SU-DHL-6 (cell line): Measurements from ENCODE around the gene INAVA.

Experiments
- H2AFZ ChIP-seq: fragments of 200-600 bp; sonication (generic); 2 replicates; pipeline ENCODE4 v1.6.1; 2014; ENCODE audit warnings: low read depth, mild to moderate bottlenecking, moderate library complexity, mixed read lengths, antibody characterized with exemption, low read length; ENCODE audit not compliant: severe bottlenecking
- H3F3A ChIP-seq: fragments of 200-600 bp; shearing (Covaris generic); 2 replicates; pipeline ENCODE4 v1.6.0; 2016; ENCODE audit warnings: antibody characterized with exemption, mild to moderate bottlenecking; ENCODE audit not compliant: insufficient read depth
- H3K27ac ChIP-seq: fragments of 200-600 bp; sonication (generic); 2 replicates; pipeline ENCODE4 v1.5.1; 2016; ENCODE audit warnings: low read depth, mild to moderate bottlenecking, low read length, moderate library complexity, mixed read lengths
- H3K27me3 ChIP-seq: fragments of 200-600 bp; sonication (generic), shearing (Covaris generic); 2 replicates; pipeline ENCODE4 v1.6.0; 2014; ENCODE audit warnings: mild to moderate bottlenecking, low read length
- H3K36me3 ChIP-seq: fragments of 200-600 bp; sonication (generic); 2 replicates; pipeline ENCODE4 v1.6.1; 2014; ENCODE audit warnings: mild to moderate bottlenecking, low read length, mixed read lengths
- H3K4me2 ChIP-seq: fragments of 300-600, 200-600 bp; shearing (Covaris generic), sonication (generic); 2 replicates; pipeline ENCODE4 v1.6.0; 2014; ENCODE audit warnings: low read length, low read depth, mild to moderate bottlenecking; ENCODE audit not compliant: poor library complexity, severe bottlenecking
- H3K4me3 ChIP-seq: fragments of 200-600 bp; sonication (generic); 2 replicates; pipeline ENCODE4 v1.5.1; 2014; ENCODE audit warnings: antibody characterized with exemption, low read length, mild to moderate bottlenecking, mixed read lengths; ENCODE audit not compliant: insufficient read depth, poor library complexity, severe bottlenecking
- H3K79me2 ChIP-seq: fragments of 200-600 bp; sonication (generic); 2 replicates; pipeline ENCODE4 v1.6.1; 2014; ENCODE audit warnings: mild to moderate bottlenecking, low read length, moderate library complexity; ENCODE audit not compliant: insufficient read depth
- H3K9ac ChIP-seq: fragments of 200-600 bp; sonication (generic); 2 replicates; pipeline ENCODE4 v1.7.0; 2014; ENCODE audit warnings: mild to moderate bottlenecking, low read length
- H3K9me2 ChIP-seq: fragments of 200-600 bp; sonication (generic); replicated peaks from 2 replicates; pipeline ENCODE4 v1.6.1; 2014; ENCODE audit warnings: low read length; ENCODE audit not compliant: insufficient read depth
- H3K9me3 ChIP-seq: fragments of 200-600 bp; sonication (generic); 2 replicates; pipeline ENCODE4 v1.6.1; 2014; ENCODE audit warnings: low read length, mixed read lengths; ENCODE audit not compliant: insufficient read depth
- H4K20me1 ChIP-seq: fragments of 200-600 bp; sonication (generic); 2 replicates; pipeline ENCODE4 v1.6.1; 2014; ENCODE audit warnings: low read depth, mild to moderate bottlenecking, antibody characterized with exemption, low read length, moderate library complexity, mixed read lengths
- CTCF ChIP-seq: fragments of 200-600 bp; sonication (generic); IDR thresholded peaks from one replicate; pipeline ENCODE4 v1.5.1; 2017; ENCODE audit warnings: antibody characterized with exemption, mild to moderate bottlenecking, low read length, moderate library complexity; ENCODE audit not compliant: insufficient read depth, poor library complexity, severe bottlenecking
- EZH2phosphoT487 ChIP-seq: fragments of 200-600 bp; sonication (generic), shearing (Covaris generic); conservative IDR thresholded peaks from 2 replicates; pipeline ENCODE4 v1.6.1; 2018; ENCODE audit warnings: mild to moderate bottlenecking, antibody characterized with exemption, low read length, moderate library complexity, mixed read lengths

INAVA gene

GRCh38 chr1:200849430-200849829, 45.3 kb upstream of the INAVA start:
- H3K9ac ChIP-seq = no peak overlapping the region
- H3K27ac ChIP-seq = no peak overlapping the region
- H2AFZ ChIP-seq = no peak overlapping the region
- peaks cover under 1% of the 10 kb centered on the region; the same call in 1 of the 2 replicates for H3K36me3 ChIP-seq
- no peak for TF ChIP-seq EZH2phosphoT487
- no peak for TF ChIP-seq CTCF
- H3K9me2 ChIP-seq = no peaks in the 10 kb centered on the region
- no peaks in the 10 kb centered on the region for H4K20me1 ChIP-seq
- H3K9me3 ChIP-seq = no peaks in the 10 kb centered on the region
- H3K4me3 ChIP-seq = no peak overlapping the region
- no peaks in the 10 kb centered on the region for H3K27me3 ChIP-seq
- H3F3A ChIP-seq = no peaks in the 10 kb centered on the region
- no peak overlapping the region for H3K4me2 ChIP-seq
- no peaks in the 10 kb centered on the region for H3K79me2 ChIP-seq

- Histone ChIP-seq H2AFZ (no peak overlapping the region), H3K36me3 (peaks cover 6% of the 10 kb centered on the region; the same call in 1 of the 2 replicates), H3K4me3 (no peak overlapping the region), H3K4me2 (no peak overlapping the region), H3K9me2 (no peaks in the 10 kb centered on the region), H3F3A (0 out of 2 replicates have a peak, but pooled peaks cover 3% of the 10 kb centered on the region), H4K20me1 (no peaks in the 10 kb centered on the region), H3K27me3 (no peaks in the 10 kb centered on the region), H3K27ac (no peak overlapping the region), H3K9ac (no peak overlapping the region), H3K9me3 (no peaks in the 10 kb centered on the region), H3K79me2 (no peaks in the 10 kb centered on the region)
- TF ChIP-seq CTCF (no peak), EZH2phosphoT487 (no peak)
Observed at GRCh38 chr1:200850554-200850953, 44.1 kb upstream of the INAVA start.

GRCh38 chr1:200856716-200857357, 37.9 kb upstream of the INAVA start:
- TF ChIP-seq EZH2phosphoT487 = no peak
- no peak for TF ChIP-seq CTCF
- no peak overlapping the region for H3K27ac ChIP-seq
- peaks cover 14% of the 10 kb centered on the region; the same call in 1 of the 2 replicates for H3K36me3 ChIP-seq
- H3K9me3 ChIP-seq = no peaks in the 10 kb centered on the region
- no peaks in the 10 kb centered on the region for H3K27me3 ChIP-seq
- no peak overlapping the region for H3K4me3 ChIP-seq
- no peak overlapping the region for H2AFZ ChIP-seq
- H3K79me2 ChIP-seq = no peaks in the 10 kb centered on the region
- H3F3A ChIP-seq = 0 out of 2 replicates have a peak, but pooled peaks cover 3% of the 10 kb centered on the region
- no peak overlapping the region for H3K4me2 ChIP-seq
- H3K9me2 ChIP-seq = no peaks in the 10 kb centered on the region
- no peaks in the 10 kb centered on the region for H4K20me1 ChIP-seq
- no peak overlapping the region for H3K9ac ChIP-seq
